Effector memory CD4-positive, alpha-beta T cell (primary cell): ENCODE measurements around the gene SPSB3.

Experiments used
- DNase-seq, 3 donors: peaks; one replicate each; pipeline ENCODE4 v3.0.0-alpha.2; 2020
- H3K27ac ChIP-seq: 2 replicates; pipeline ENCODE4 v1.7.0; 2013; ENCODE audit warnings: mild to moderate bottlenecking, low read length, moderate library complexity; ENCODE audit not compliant: insufficient read depth, poor library complexity, severe bottlenecking
- H3K27me3 ChIP-seq: replicated peaks from 2 replicates; pipeline ENCODE4 v1.7.0; 2013; ENCODE audit warnings: mild to moderate bottlenecking, low read length; ENCODE audit not compliant: insufficient read depth, control insufficient read depth, poor library complexity, severe bottlenecking
- H3K36me3 ChIP-seq: 2 replicates; pipeline ENCODE4 v1.7.0; 2013; ENCODE audit warnings: mild to moderate bottlenecking, low read length, moderate library complexity; ENCODE audit not compliant: control insufficient read depth, insufficient read depth
- H3K4me1 ChIP-seq: 2 replicates; pipeline ENCODE4 v1.7.0; 2013; ENCODE audit warnings: low read length, mild to moderate bottlenecking; ENCODE audit not compliant: control insufficient read depth, insufficient read depth, poor library complexity, severe bottlenecking
- H3K4me3 ChIP-seq: 2 replicates; pipeline ENCODE4 v1.7.0; 2013; ENCODE audit warnings: low read length, low read depth, mild to moderate bottlenecking; ENCODE audit not compliant: insufficient read depth, poor library complexity, severe bottlenecking
- H3K9me3 ChIP-seq: 2 replicates; pipeline ENCODE4 v1.7.0; 2013; ENCODE audit warnings: mild to moderate bottlenecking, low read length, moderate library complexity; ENCODE audit not compliant: control insufficient read depth

SPSB3 gene

GRCh38 chr16:1752853-1753252, 29.5 kb downstream of the SPSB3 start:
- peaks cover 8% of the 10 kb centered on the region for H3K4me1 ChIP-seq
- no peaks in the 10 kb centered on the region for H3K9me3 ChIP-seq
- H3K4me3 ChIP-seq, result no peak overlapping the region
- no peak overlapping the region for H3K27ac ChIP-seq
- peaks cover 44% of the 10 kb centered on the region for H3K36me3 ChIP-seq
- no peaks in the 10 kb centered on the region for H3K27me3 ChIP-seq
- DNase-seq, result no peak

- DNase-seq, result no peak
- no peaks in the 10 kb centered on the region for H3K27me3 ChIP-seq
- no peak overlapping the region for H3K27ac ChIP-seq
- H3K4me3 ChIP-seq, result no peak overlapping the region
- no peaks in the 10 kb centered on the region for H3K9me3 ChIP-seq
- H3K36me3 ChIP-seq, result peaks cover 52% of the 10 kb centered on the region
- peaks cover 4% of the 10 kb centered on the region for H3K4me1 ChIP-seq
Observed at GRCh38 chr16:1751946-1752345, 30.4 kb downstream of the SPSB3 start.

DNA sequence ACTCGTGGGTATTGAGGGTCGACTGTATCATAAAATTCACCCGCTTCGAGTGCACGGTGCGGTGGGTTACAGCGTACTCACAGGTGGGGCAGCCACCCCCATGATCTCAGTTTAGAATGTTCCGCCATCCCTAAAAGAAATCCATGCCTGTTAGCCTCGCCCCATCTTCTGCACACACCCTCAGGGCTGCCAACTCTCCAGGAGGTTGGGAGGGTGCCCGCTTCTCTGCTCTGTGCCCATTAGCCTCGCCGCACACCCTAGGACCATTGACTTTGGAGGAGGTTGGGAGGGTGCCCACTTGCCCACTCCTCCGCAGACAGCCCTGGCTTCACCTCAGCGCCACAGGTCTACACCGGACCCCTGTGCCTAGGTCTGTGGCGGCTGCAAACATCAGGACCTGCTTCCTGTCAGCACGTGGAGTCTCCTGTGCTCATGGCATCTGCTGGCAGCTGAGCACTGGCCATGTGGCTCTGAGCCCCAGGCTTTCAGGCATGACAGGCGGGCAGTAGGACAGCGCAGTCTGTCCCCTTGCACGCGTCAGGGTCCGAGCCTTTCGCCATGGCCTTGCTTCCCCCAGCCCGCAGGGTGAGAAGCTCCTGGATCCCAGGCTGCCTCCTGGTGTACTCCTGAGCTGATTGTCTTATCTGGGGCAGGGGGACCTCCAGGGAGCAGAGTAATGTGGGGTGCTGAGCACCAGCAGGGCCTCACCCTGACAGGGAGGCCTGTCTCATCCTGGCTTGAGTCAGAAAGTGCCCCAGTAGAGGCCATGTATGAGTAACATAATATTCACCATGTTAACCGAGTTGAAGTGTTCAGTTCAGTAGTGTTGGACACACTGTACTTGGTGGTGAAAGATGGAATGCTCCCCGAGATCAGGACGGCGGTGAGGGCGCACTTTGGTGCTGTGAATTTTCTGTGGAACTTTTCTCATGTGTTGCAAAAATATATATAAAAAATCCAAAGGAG, 32.9 kb downstream of the SPSB3 start:
- Histone ChIP-seq H3K4me1 (no peaks in the 10 kb centered on the region), H3K36me3 (peaks cover 64% of the 10 kb centered on the region)

GRCh38 chr16:1747934-1748333, 34.4 kb downstream of the SPSB3 start:
- DNase-seq, result no peak
- Histone ChIP-seq H3K27ac (no peak overlapping the region), H3K4me1 (no peaks in the 10 kb centered on the region), H3K36me3 (peaks cover 76% of the 10 kb centered on the region), H3K9me3 (no peaks in the 10 kb centered on the region), H3K4me3 (no peak overlapping the region), H3K27me3 (no peaks in the 10 kb centered on the region)

More for the DNA sequence above, 32.9 kb downstream of the SPSB3 start:
- H3K27me3 ChIP-seq, result no peaks in the 10 kb centered on the region
- H3K9me3 ChIP-seq, result no peaks in the 10 kb centered on the region
- DNase-seq, result no peak
- no peak overlapping the region for H3K27ac ChIP-seq
- H3K4me3 ChIP-seq, result no peak overlapping the region

DNA sequence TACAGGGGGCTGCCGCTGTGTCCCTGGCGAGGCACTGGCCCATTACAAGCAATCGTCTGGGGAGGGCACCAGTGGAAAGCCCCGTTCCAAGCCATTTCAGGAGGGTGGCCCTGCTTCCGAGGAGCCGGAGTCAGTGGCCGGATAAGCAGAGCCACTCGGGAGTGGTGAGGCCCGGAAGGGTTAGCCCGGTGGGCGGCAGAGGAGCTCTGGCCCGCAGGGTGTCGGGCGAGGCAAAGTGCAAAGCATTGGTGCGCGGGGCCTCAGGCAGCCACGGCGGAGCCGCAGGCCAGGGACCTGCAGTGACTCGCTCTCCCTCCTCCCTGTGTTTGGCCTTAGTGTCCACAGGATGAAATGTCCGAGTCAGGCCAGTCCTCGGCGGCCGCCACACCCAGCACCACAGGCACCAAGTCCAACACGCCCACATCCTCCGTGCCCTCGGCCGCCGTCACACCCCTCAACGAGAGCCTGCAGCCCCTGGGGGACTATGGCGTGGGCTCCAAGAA, 35.6 kb downstream of the SPSB3 start:
- no peak for DNase-seq
- peaks cover 64% of the 10 kb centered on the region for H3K36me3 ChIP-seq
- H3K9me3 ChIP-seq, result no peaks in the 10 kb centered on the region
- H3K4me1 ChIP-seq, result no peaks in the 10 kb centered on the region
- no peak overlapping the region for H3K27ac ChIP-seq
- H3K4me3 ChIP-seq, result no peak overlapping the region
- no peaks in the 10 kb centered on the region for H3K27me3 ChIP-seq

GRCh38 chr16:1745900-1746692, 36.3 kb downstream of the SPSB3 start:
- Histone ChIP-seq H3K9me3 (no peaks in the 10 kb centered on the region), H3K4me3 (no peak overlapping the region), H3K4me1 (no peaks in the 10 kb centered on the region), H3K27ac (no peak overlapping the region), H3K36me3 (peaks cover 59% of the 10 kb centered on the region), H3K27me3 (no peaks in the 10 kb centered on the region)
- DNase-seq, result no peak

- H3K4me1 ChIP-seq, result no peaks in the 10 kb centered on the region
- DNase-seq, result no peak
- peaks cover 59% of the 10 kb centered on the region for H3K36me3 ChIP-seq
- no peaks in the 10 kb centered on the region for H3K27me3 ChIP-seq
- no peak overlapping the region for H3K27ac ChIP-seq
- no peaks in the 10 kb centered on the region for H3K9me3 ChIP-seq
- H3K4me3 ChIP-seq, result no peak overlapping the region
Observed at GRCh38 chr16:1745181-1745899, 37.0 kb downstream of the SPSB3 start.

- no peak overlapping the region for H3K27ac ChIP-seq
- H3K9me3 ChIP-seq, result no peaks in the 10 kb centered on the region
- no peaks in the 10 kb centered on the region for H3K27me3 ChIP-seq
- DNase-seq, result no peak
- H3K4me1 ChIP-seq, result no peaks in the 10 kb centered on the region
- no peak overlapping the region for H3K4me3 ChIP-seq
- H3K36me3 ChIP-seq, result peaks cover 54% of the 10 kb centered on the region
Observed at GRCh38 chr16:1744338-1744840, 38.0 kb downstream of the SPSB3 start.

DNA sequence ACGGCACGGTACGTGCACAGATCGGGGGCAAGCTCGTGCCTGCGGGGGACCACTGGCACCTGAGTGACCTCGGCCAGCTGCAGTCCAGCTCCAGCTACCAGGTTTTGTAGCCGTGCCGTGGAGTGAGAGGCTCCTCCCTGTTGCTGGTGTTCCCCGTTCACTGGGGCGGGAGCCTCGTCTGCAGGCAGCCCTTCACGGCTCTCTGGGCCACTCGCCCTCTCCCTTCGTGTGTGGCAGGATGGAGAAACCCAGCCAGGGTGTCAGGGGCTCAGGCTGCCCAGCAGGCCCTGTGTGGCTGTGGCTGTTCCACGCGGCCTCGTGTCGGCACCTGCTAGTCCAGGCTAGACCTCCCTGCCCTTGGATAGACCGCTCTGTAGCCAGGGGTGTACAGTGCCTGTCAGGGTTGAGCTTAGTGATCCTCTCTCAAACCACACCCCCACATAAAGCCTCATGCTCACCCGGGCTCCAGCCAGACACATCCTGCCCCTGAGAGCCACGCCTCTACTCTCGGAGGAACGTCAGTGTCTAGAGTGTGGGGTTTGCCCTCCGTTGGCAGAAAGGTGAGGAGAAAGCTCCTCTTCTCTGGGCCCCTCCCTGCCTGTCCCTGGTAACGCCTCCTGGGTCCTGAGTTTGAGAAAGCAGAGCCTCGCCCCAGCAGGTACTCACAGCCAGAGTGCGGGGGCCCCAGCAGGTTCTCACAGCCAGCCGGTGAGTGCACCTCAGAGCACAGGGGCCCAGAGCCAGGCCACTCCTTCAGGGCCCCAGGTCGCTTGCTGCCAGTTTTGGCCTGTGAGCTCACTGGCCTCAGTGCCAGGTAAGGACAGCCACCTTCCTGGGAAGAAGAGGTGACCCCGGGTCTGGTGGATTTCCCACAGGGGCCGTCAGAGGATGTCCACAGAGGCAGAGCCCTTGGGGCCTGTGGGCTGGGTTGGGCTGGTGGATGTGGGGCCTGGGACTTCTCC, 38.7 kb downstream of the SPSB3 start:
- no peaks in the 10 kb centered on the region for H3K27me3 ChIP-seq
- H3K4me1 ChIP-seq, result no peaks in the 10 kb centered on the region
- H3K9me3 ChIP-seq, result no peaks in the 10 kb centered on the region
- H3K36me3 ChIP-seq, result peaks cover 46% of the 10 kb centered on the region
- no peak overlapping the region for H3K27ac ChIP-seq
- no peak overlapping the region for H3K4me3 ChIP-seq
- DNase-seq, result no peak
